Ammon's horn (tissue), 1 donor: ENCODE data around the gene TRIM32.
"Not testable (repeated sequence)": the region's sequence is repeated elsewhere in the genome, so short reads cannot be mapped to it uniquely, and the experiment has no call there.

ENCODE experiments used
- DNase-seq: peaks from one replicate; pipeline ENCODE4 v3.0.0-alpha.2; 2016; ENCODE audit warnings: low spot score

The TRIM32 gene

GRCh38 chr9:116674210-116674980 is 12.7 kb upstream of the TRIM32 start:
- no peak for DNase-seq

GRCh38 chr9:116683535-116683934 is 3.6 kb upstream of the TRIM32 start:
- DNase-seq: no peak

- no peak for DNase-seq
Measured at GRCh38 chr9:116685166-116685565, 1.9 kb upstream of the TRIM32 start.

- DNase-seq: no peak
Measured at GRCh38 chr9:116686135-116686534, 970 bp upstream of the TRIM32 start.

- DNase-seq: no peak
Measured at GRCh38 chr9:116686693-116687073, 422 bp upstream of the TRIM32 start.

- no peak for DNase-seq
Measured at GRCh38 chr9:116687754-116688135, 640 bp downstream of the TRIM32 start.

GRCh38 chr9:116688806-116689485 is 1.8 kb downstream of the TRIM32 start:
- DNase-seq: no peak

- DNase-seq: no peak
Measured at GRCh38 chr9:116689486-116690032, 2.5 kb downstream of the TRIM32 start.

- DNase-seq: not testable (repeated sequence)
Measured at GRCh38 chr9:116690805-116691204, 3.7 kb downstream of the TRIM32 start.

GRCh38 chr9:116691607-116692006 is 4.5 kb downstream of the TRIM32 start:
- DNase-seq: no peak

- no peak for DNase-seq
Measured at GRCh38 chr9:116692616-116693015, 5.5 kb downstream of the TRIM32 start.

- no peak for DNase-seq
Measured at GRCh38 chr9:116693233-116693731, 6.2 kb downstream of the TRIM32 start.

- DNase-seq: no peak
Measured at GRCh38 chr9:116694785-116695291, 7.7 kb downstream of the TRIM32 start.

GRCh38 chr9:116695438-116695837 is 8.3 kb downstream of the TRIM32 start:
- no peak for DNase-seq

- DNase-seq: no peak
Measured at GRCh38 chr9:116697362-116697761, 10.3 kb downstream of the TRIM32 start.

GRCh38 chr9:116697887-116698286 is 10.8 kb downstream of the TRIM32 start:
- no peak for DNase-seq

GRCh38 chr9:116700279-116700678 is 13.2 kb downstream of the TRIM32 start:
- no peak for DNase-seq

- no peak for DNase-seq
Measured at GRCh38 chr9:116700882-116701865, 14.1 kb downstream of the TRIM32 start.

- DNase-seq: no peak
Measured at GRCh38 chr9:116701940-116702642, 15.0 kb downstream of the TRIM32 start.

- DNase-seq: no peak
Measured at GRCh38 chr9:116703634-116704033, 16.5 kb downstream of the TRIM32 start.

- no peak for DNase-seq
Measured at GRCh38 chr9:116704470-116704869, 17.4 kb downstream of the TRIM32 start.
